ENCODE data around the gene DCDC2C.

The DCDC2C gene

DNA sequence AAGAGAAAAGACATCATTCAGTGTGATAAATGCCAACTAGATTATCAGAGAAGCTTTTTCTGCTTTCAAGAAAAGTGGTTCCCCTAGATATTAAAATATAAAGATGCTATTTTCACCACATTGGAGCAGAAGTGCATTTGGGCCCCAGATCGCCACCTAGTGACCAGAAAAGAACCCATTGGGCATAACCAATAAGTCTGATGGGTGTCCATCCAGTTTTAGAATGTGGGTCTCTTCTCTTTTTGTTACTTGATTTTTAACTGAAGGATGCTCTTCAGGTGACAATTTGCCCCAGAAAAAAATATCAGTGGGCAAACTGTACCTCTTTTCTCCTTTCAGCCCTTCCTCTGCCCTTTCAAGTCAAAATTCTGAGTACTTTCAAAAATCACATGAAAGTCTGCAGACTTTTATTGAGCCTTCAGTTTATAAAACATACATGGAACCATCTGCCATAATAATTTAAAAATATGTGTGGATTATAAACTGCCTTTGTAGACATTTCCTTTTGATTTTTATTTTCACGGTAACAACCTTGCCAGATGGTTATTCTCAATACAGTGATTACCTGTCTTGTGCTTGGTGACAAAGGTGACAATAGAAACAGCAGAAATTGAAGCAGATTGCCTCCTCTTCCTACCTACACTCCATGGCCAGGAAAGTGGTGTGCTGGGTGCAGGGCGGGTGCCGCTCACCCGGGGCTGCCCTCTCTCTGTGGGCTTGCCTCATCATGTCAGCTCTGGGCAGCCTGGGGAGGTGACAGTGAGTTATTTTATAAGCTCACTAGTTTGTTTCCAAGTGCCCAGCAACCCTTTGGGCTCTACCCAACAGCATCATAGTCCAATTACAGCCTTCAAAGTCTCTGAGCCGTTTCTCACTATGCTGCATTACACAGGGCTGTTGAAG lies 124.5 kb downstream of the DCDC2C start:
- no peak for DNase-seq (ENCODE audit: low spot score)

DNA sequence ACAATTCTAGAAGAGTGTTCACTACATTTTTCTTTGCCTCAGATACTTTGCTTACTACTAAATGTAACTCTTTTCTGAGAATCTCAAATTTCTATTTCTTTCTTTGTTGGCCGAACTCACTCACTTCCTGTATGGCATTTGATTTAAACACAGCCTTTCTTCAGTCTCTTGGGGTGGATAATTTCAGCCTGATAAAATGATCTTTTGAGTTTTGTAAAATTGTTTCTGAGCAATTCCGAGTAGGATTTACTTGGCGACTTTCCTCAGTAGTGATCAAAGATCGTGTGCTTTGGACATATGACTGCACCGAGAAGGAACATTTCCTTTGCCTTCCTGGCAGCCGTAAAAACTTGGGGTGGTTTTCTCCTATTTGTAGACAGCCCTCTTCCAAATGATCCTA lies 127.4 kb downstream of the DCDC2C start:
- no peak for DNase-seq (ENCODE audit: low spot score)

DNA sequence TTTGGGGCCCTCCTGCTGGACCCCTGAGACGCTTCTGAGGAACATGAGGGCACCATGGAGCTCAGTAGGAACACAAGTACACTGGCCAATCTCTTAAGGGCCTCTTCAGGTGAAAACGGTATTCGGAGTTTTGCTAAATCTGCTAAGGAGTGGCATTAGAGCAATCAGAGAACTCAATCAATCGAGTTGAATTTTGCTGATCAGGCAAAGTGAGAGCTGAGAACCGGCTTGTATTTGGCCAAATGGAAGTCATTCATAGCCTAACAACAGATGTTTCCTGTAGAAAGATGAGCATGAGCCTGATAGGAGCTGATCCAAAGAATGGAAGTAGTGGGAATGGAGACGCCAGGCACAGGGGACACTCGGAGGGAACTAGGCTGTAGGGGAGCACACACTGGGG lies 133.7 kb downstream of the DCDC2C start:
- DNase-seq (ENCODE audit: low spot score), result no peak

- no peak for DNase-seq (ENCODE audit: low spot score)
Measured at GRCh38 chr2:3838348-3838747, 135.0 kb downstream of the DCDC2C start.

DNA sequence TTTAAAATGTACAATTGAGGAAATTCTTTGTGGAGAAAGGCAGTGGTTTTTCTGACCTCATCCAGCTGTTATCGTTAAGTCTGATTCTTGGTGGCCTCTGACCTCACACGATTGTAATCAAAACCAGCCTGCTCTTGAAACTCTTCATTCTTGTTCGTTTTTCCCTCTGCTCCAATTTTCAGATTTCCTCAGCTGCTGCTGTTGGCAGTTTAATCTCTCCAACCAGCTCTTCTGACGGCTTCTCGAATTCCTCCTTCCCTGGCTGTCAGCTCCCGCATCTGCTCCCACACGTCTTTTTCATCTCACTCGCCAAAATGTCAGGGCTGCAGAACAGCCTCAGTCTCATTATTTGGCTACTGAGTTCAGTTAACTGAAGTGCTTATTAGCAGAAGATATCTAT lies 136.1 kb downstream of the DCDC2C start:
- no peak for DNase-seq (ENCODE audit: low spot score)

DNA sequence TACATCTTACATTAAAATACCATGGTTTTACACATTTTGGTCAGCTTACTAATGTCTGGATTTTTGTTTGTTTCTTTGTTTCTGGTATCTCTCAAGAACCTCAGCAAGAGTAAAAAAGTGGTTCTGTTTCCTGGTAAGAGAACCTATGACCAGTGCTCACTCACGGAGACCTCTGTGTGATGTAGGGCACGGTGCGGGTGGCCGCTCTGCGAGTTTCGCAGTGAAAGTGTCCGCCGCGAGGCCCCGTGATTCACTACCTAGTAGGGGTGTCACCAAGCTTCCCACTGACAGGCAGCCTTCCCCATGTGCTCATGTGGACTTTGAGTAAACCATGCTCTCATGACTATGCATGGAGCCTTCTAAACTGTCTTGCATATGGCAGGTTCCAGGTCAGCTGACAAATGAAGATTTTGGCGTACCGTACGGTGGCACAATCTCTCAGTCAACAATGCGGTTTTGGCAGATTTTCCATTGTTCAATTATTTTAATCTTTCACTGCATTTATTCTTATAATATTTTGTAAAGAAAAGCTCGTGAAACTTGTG lies 137.3 kb downstream of the DCDC2C start:
- DNase-seq (ENCODE audit: low spot score), result no peak

DNA sequence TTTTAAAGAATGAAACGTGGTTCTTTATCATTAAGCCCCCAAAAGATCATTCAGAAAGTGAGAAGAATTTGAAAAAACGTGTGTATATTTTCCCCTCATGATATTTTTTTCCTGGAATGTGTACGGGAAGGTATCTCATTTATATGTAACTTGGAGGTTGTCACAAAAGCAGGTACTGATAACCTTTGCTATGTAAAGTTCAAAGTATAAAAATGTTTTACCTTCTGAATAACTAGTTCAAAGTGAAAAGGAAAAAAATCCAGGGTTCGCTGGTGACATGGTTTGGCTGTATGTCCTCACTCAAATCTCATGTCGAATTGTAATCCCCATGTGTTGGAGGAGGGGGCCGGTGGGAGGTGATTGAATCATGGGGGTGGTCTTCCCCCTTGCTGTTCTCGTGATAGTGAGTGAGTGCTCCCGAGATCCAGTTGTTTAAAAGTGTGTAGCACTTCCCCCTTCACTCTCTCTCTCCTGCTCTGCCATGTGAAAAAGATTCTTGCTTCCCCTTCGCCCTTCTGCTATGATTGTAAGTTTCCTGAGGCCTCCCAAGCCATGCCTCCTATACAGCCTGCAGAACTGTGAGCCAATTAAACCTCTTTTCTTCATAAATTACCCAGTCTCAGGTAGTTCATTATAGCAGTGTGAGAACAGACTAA lies 144.2 kb downstream of the DCDC2C start:
- no peak for DNase-seq (ENCODE audit: low spot score)

DNA sequence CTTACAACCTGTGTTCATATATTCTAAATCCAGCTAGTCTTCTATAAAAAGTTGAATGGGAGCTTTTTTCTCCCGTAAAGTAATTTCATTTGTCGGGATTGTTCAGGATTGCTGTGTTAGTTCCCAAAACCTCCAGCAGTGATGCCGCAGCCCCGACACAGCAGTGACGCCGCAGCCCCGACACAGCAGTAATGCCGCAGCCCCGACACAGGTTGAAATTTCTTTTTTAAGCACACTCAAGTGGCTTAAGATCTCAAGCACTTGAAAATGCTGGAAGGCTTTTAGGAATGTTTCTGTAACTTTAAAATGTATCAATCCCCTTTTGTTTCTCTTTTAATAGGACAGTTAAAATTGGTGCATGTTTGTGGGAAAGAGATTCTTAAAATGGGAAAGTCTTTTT lies 145.4 kb downstream of the DCDC2C start:
- DNase-seq (ENCODE audit: low spot score), result no peak

DNA sequence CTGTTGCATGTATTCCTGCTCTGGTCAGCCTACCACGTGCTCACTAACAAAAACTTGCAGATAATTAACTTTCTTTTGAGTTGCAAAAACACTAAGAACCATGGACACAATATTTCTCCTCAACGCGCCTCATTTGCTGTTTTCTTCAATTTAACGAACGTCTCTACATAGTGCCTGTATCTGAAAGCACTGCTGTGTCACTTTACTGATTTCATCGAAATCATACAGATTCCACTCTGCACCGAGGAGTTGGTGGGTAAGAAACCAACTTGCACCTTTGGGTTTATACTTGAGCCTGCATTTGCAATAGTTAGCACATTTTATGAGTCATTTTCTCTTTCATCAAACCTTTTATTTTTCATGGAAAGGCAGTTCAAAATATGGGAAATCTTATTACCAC lies 145.8 kb downstream of the DCDC2C start:
- no peak for DNase-seq (ENCODE audit: low spot score)

GRCh38 chr2:3857576-3857975 lies 154.2 kb downstream of the DCDC2C start:
- no peak for DNase-seq (ENCODE audit: low spot score)

DNA sequence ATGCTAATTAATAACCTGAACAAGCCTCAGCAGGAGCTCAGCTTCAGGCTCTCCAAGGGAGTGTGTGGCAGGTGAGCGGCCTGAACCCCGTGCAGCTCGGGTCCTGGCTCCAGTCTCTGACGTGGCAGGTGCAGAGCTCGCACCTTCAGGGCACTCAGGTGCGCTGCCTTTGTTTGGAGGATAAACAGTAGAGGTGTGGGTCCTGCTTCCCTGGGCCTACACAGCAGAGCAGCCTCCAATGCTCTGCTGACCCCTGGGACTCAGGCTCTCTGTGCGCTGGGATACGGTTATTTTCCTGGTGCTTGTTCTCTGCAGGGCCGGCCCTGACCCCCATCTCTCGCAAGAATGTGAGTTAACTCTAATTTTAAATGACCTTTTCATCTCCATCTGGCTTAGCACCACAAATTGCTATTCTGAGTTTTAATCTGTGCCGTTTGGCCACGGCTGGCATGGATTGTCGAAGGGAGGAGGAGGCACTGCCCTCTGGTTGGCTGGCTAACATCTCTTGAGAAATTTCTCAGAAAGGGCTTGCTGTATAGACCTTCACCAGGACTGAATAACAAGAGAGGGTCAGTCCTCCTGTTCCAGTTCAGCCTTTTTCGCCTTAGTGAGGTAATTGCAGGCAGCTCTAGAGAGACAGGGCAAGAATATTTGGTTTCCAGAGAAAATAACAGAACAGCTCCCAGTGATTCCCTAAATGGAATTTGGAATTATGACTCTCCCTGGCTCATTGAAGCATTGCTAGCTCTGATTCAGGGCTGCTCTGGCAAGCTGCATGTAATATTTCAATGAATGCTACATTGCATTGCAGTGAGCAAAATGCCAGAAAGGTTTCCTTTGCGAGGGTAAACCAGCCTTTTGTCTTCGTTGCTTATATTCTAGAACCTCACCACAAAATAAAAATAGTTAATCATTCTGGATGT lies 161.8 kb downstream of the DCDC2C start:
- no peak for DNase-seq (ENCODE audit: low spot score)

GRCh38 chr2:3867469-3867868 lies 164.1 kb downstream of the DCDC2C start:
- no peak for DNase-seq (ENCODE audit: low spot score)

GRCh38 chr2:3868012-3868805 lies 164.8 kb downstream of the DCDC2C start:
- DNase-seq (ENCODE audit: low spot score), result no peak

- no peak for DNase-seq (ENCODE audit: low spot score)
Measured at GRCh38 chr2:3870222-3870621, 166.8 kb downstream of the DCDC2C start.

DNA sequence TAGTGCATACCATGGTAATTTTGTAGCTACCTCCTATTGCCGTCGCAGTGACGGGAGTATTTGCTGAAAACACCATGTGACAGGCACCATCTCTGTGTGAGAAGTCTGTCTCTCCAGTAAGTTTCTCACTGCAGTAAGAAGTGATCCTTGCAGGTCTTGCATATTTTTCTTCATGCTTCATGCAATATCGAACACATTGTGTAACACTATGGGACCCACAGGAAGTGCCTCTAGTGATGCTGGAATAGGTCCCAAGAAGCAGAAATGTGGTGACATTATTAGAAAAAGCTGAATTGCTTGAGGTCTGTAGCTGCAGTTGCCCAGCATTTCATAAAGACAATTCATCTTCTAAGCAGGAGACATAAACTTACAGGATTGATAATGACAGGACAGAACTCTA lies 167.6 kb downstream of the DCDC2C start:
- no peak for DNase-seq (ENCODE audit: low spot score)

GRCh38 chr2:3872451-3872850 lies 169.1 kb downstream of the DCDC2C start:
- no peak for DNase-seq (ENCODE audit: low spot score)

- no peak for DNase-seq (ENCODE audit: low spot score)
Measured at GRCh38 chr2:3873899-3874298, 170.5 kb downstream of the DCDC2C start.

DNA sequence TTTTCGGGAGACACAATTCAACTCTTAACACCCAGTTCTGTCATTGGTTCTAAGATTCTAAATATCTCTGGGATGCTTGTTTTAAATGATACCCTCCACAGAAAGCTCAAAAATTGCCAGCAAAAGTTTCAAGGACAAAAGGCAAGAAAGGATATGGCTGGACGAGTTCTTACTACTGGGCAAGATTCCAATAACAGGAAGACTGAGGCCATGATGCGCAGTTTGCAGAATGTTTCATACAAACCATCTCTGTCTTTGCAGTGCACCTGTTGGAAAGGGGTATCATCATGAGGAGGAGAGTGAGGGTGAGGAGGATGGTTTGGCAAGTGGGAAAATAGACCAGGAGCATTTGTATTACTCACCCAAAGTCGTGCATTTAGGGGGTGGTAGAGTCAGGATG lies 172.8 kb downstream of the DCDC2C start:
- DNase-seq (ENCODE audit: low spot score), result no peak

GRCh38 chr2:3876685-3877084 lies 173.3 kb downstream of the DCDC2C start:
- no peak for DNase-seq (ENCODE audit: low spot score)

GRCh38 chr2:3885629-3886628 lies 182.6 kb downstream of the DCDC2C start:
- no peak for DNase-seq (ENCODE audit: low spot score)

Measured in globus pallidus (tissue), 1 donor.